HepG2 (cell line): Measurements from ENCODE around the gene FLVCR1. TPM values are rescaled to one million over a fixed set of nuclear protein-coding genes. Genes with fewer than 3 reads are reported as not detected.

ENCODE experiments used
- AKAP8 ChIP-seq: sonication (generic); formaldehyde crosslinking; IDR thresholded peaks from 2 replicates; pipeline ENCODE4 v1.5.1; 2020; ENCODE audit warnings: mild to moderate bottlenecking, missing genetic modification reagents
- CBX5 ChIP-seq: sonication (generic); formaldehyde crosslinking; IDR thresholded peaks from 2 replicates; pipeline ENCODE4 v1.4.0; 2020; ENCODE audit warnings: missing genetic modification reagents, borderline replicate concordance
- KDM5B ChIP-seq: sonication (generic); formaldehyde crosslinking; IDR thresholded peaks from 2 replicates; pipeline ENCODE4 v1.4.0; 2020; ENCODE audit warnings: missing genetic modification reagents, mild to moderate bottlenecking, borderline replicate concordance
- NCOA5 ChIP-seq: sonication (generic); formaldehyde crosslinking; IDR thresholded peaks from 2 replicates; pipeline ENCODE4 v1.4.0; 2020; ENCODE audit warnings: missing genetic modification reagents
- NR2F2 ChIP-seq: IDR thresholded peaks from 2 replicates; pipeline ENCODE4 v1.6.1; 2012; ENCODE audit warnings: low read depth, inconsistent platforms, borderline replicate concordance
- RARA ChIP-seq: IDR thresholded peaks from 2 replicates; pipeline ENCODE4 v1.6.1; 2016; ENCODE audit warnings: missing genetic modification reagents, missing compliant biosample characterization
- SMAD9 ChIP-seq: sonication (generic); formaldehyde crosslinking; IDR thresholded peaks from 2 replicates; pipeline ENCODE4 v1.5.1; 2020; ENCODE audit warnings: mild to moderate bottlenecking, missing genetic modification reagents
- TOE1 ChIP-seq: sonication (generic); formaldehyde crosslinking; IDR thresholded peaks from 2 replicates; pipeline ENCODE4 v1.4.0; 2020; ENCODE audit warnings: mild to moderate bottlenecking, missing genetic modification reagents
- ZNF24 ChIP-seq: fragments of 450-650 bp; IDR thresholded peaks from 2 replicates; pipeline ENCODE4 v1.6.1; 2017; ENCODE audit warnings: antibody characterized with exemption, mild to moderate bottlenecking
- polyA plus RNA-seq, 8 experiments: library from polyadenylated mRNA; depleted of rRNA in 3 of 8; stranded (reverse) in 7 of 8; unstranded in 1 of 8; fragments of >200 nt; fragmentation: Illumina TruSeq in 4 of 8; extraction: Trizol in 4 of 8; gene quantifications; 2 replicates each; pipeline versions ENCODE4 v1.2.1 to v1.2.3, GENCODE V29; 2011 to 2016; ENCODE audit warnings: low read depth in 4 of 8, missing spikeins in 1 of 8, mixed read lengths in 1 of 8; ENCODE audit not compliant: insufficient read depth in 1 of 8
- total RNA-seq, 5 experiments: library from RNA; depleted of rRNA; stranded (reverse); fragments of >200 nt; fragmentation: Illumina TruSeq; extraction: Trizol; gene quantifications; 2 replicates each; pipeline ENCODE4 v1.2.3, GENCODE V29; 2016; ENCODE audit warnings: low read depth in 1 of 5
- TF ChIP-seq, protein P1 (sequence below): IDR thresholded peaks from 2 replicates; pipeline ENCODE4 v1.6.1; 2012; ENCODE audit warnings: inconsistent platforms
- TF ChIP-seq, protein P2 (sequence below): sonication (generic); formaldehyde crosslinking; IDR thresholded peaks from 2 replicates; pipeline ENCODE4 v1.4.0; 2020; ENCODE audit warnings: missing genetic modification reagents
- TF ChIP-seq, protein P3 (sequence below): IDR thresholded peaks from 2 replicates; pipeline ENCODE4 v1.6.1; 2016; ENCODE audit warnings: missing genetic modification reagents, missing compliant biosample characterization
- TF ChIP-seq, protein P4 (sequence below): IDR thresholded peaks from 2 replicates; pipeline ENCODE4 v1.6.1; 2016; ENCODE audit warnings: mild to moderate bottlenecking, missing biosample characterization, missing genetic modification reagents
- TF ChIP-seq, protein P5 (sequence below): sonication (generic); formaldehyde crosslinking; IDR thresholded peaks from 2 replicates; pipeline ENCODE4 v1.4.0; 2020; ENCODE audit warnings: mild to moderate bottlenecking, missing genetic modification reagents
- TF ChIP-seq, protein P6 (sequence below): sonication (generic); formaldehyde crosslinking; IDR thresholded peaks from 2 replicates; pipeline ENCODE4 v1.8.0; 2022; ENCODE audit warnings: mild to moderate bottlenecking, missing genetic modification reagents, borderline replicate concordance
- TF ChIP-seq, protein P7 (sequence below): sonication (generic); formaldehyde crosslinking; IDR thresholded peaks from 2 replicates; pipeline ENCODE4 v1.8.0; 2023; ENCODE audit warnings: mild to moderate bottlenecking, missing genetic modification reagents

Gene FLVCR1
- total and polyA plus RNA-seq, 2 of the 13 experiments (the other 11 are each of a cell fraction or from before 2014, with no cell fraction given), result 14.8 to 39.8 TPM

DNA sequence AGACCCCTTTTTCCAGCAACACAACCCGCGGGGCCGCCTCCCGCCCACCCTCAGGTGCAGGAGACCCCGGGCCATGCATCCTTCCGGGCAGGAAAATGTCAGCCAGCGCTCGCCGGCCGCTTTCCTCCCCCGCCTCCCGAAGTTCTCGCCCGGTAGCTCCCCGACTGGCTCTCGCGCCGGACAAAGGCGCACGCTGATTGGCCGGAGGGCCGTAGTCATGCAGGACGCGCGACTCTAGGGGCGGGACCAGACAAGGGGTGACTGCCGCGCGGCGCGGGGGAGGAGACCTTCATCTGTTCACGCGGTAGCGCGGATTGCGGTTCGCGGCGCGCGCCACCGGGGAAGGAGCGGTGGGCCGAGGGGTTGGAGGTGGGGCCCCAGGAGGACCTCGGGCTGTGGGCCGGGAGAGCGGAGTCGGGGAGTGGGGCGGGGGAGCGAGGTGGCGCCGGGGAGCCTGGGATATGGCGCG is at the start of gene FLVCR1 (continued):
- TF ChIP-seq, protein P1, sequence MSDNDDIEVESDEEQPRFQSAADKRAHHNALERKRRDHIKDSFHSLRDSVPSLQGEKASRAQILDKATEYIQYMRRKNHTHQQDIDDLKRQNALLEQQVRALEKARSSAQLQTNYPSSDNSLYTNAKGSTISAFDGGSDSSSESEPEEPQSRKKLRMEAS, result peak; percentile 86
- 0 out of 2 replicates have a peak, but pooled peaks have one; percentile 4 for TF ChIP-seq NR2F2
- TF ChIP-seq RARA (CRISPR knock-in tag), result no peak
- TF ChIP-seq, protein P2, sequence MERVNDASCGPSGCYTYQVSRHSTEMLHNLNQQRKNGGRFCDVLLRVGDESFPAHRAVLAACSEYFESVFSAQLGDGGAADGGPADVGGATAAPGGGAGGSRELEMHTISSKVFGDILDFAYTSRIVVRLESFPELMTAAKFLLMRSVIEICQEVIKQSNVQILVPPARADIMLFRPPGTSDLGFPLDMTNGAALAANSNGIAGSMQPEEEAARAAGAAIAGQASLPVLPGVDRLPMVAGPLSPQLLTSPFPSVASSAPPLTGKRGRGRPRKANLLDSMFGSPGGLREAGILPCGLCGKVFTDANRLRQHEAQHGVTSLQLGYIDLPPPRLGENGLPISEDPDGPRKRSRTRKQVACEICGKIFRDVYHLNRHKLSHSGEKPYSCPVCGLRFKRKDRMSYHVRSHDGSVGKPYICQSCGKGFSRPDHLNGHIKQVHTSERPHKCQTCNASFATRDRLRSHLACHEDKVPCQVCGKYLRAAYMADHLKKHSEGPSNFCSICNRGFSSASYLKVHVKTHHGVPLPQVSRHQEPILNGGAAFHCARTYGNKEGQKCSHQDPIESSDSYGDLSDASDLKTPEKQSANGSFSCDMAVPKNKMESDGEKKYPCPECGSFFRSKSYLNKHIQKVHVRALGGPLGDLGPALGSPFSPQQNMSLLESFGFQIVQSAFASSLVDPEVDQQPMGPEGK (CRISPR knock-in tag), result 0 out of 2 replicates have a peak, but pooled peaks have one; percentile 60
- no peak for TF ChIP-seq TOE1
- TF ChIP-seq SMAD9 (CRISPR knock-in tag), result no peak
- TF ChIP-seq, protein P3, sequence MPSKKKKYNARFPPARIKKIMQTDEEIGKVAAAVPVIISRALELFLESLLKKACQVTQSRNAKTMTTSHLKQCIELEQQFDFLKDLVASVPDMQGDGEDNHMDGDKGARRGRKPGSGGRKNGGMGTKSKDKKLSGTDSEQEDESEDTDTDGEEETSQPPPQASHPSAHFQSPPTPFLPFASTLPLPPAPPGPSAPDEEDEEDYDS (CRISPR knock-in tag), result peak; percentile 96
- TF ChIP-seq KDM5B (CRISPR knock-in tag), result peak; percentile 57; the same call in 1 of the 2 replicates
- no peak; the same call in 1 of the 2 replicates for TF ChIP-seq CBX5 (CRISPR knock-in tag)
- TF ChIP-seq ZNF24, result no peak
- TF ChIP-seq, protein P4, sequence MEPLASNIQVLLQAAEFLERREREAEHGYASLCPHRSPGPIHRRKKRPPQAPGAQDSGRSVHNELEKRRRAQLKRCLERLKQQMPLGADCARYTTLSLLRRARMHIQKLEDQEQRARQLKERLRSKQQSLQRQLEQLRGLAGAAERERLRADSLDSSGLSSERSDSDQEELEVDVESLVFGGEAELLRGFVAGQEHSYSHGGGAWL (CRISPR knock-in tag), result 0 out of 2 replicates have a peak, but pooled peaks have one; percentile 51
- no peak for TF ChIP-seq NCOA5 (CRISPR knock-in tag)
- TF ChIP-seq, protein P5, sequence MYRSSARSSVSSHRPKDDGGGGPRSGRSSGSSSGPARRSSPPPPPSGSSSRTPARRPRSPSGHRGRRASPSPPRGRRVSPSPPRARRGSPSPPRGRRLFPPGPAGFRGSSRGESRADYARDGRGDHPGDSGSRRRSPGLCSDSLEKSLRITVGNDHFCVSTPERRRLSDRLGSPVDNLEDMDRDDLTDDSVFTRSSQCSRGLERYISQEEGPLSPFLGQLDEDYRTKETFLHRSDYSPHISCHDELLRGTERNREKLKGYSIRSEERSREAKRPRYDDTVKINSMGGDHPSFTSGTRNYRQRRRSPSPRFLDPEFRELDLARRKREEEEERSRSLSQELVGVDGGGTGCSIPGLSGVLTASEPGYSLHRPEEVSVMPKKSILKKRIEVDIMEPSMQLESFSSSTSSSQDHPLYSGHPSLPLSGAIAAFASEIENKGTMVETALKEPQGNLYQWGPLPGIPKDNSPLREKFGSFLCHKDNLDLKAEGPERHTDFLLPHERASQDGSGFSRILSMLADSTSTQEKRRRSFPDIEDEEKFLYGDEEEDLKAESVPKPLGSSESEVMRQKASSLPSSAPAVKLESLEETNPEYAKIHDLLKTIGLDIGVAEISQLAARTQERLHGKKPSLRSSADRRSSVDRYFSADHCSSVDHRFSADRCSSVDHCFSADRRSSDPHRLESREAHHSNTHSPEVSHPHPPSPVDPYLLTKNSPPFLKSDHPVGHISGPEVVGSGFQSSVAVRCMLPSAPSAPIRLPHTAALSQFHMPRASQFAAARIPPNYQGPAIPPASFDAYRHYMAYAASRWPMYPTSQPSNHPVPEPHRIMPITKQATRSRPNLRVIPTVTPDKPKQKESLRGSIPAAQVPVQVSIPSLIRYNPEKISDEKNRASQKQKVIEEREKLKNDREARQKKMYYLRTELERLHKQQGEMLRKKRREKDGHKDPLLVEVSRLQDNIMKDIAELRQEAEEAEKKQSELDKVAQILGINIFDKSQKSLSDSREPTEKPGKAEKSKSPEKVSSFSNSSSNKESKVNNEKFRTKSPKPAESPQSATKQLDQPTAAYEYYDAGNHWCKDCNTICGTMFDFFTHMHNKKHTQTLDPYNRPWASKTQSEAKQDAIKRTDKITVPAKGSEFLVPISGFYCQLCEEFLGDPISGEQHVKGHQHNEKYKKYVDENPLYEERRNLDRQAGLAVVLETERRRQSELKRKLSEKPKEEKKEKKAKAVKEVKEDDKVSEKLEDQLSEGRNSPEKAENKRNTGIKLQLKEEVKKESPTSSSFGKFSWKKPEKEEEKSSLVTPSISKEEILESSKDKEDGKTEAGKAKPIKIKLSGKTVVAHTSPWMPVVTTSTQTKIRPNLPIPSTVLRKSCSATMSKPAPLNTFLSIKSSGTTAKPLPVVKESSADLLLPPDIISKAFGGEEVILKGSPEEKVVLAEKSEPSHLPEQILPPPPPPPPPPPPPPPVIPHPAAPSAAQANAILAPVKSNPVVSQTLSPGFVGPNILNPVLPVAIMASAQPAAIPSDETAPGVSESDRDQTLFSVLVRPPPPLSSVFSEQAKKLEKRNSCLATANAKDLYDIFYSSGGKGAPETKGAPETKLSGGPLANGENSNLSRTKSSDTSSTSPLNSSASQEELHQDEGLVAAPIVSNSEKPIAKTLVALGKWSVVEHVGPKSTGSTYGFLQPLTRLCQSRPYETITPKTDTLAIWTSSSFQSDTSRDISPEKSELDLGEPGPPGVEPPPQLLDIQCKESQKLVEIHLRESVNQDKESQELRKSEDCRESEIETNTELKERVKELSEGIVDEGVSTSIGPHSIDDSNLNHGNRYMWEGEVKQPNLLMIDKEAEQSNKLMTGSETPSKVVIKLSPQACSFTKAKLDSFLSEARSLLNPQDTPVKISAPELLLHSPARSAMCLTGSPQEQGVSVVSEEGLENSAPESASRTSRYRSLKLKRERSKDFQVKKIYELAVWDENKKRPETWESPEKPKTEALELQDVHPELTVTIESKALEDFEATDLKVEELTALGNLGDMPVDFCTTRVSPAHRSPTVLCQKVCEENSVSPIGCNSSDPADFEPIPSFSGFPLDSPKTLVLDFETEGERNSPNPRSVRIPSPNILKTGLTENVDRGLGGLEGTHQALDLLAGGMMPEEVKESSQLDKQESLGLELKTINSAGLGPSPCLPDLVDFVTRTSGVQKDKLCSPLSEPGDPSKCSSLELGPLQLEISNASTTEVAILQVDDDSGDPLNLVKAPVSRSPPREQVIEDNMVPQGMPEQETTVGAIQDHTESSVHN (CRISPR knock-in tag), result no peak
- no peak for TF ChIP-seq AKAP8
- TF ChIP-seq, protein P6, sequence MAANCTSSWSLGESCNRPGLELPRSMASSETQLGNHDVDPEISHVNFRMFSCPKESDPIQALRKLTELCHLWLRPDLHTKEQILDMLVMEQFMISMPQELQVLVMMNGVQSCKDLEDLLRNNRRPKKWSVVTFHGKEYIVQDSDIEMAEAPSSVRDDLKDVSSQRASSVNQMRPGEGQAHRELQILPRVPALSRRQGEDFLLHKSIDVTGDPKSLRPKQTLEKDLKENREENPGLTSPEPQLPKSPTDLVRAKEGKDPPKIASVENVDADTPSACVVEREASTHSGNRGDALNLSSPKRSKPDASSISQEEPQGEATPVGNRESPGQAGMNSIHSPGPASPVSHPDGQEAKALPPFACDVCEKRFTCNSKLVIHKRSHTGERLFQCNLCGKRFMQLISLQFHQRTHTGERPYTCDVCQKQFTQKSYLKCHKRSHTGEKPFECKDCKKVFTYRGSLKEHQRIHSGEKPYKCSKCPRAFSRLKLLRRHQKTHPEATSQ (CRISPR knock-in tag), result peak; percentile 75; the same call in 1 of the 2 replicates
- TF ChIP-seq, protein P7, sequence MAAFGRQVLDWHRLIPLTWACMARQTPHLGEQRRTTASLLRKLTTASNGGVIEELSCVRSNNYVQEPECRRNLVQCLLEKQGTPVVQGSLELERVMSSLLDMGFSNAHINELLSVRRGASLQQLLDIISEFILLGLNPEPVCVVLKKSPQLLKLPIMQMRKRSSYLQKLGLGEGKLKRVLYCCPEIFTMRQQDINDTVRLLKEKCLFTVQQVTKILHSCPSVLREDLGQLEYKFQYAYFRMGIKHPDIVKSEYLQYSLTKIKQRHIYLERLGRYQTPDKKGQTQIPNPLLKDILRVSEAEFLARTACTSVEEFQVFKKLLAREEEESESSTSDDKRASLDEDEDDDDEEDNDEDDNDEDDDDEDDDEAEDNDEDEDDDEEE (CRISPR knock-in tag), result no peak
